Heart left ventricle (tissue), 16 donors: ENCODE data around the gene LCNL1. TPM values are rescaled to one million over a fixed set of nuclear protein-coding genes. Genes with fewer than 3 reads are reported as not detected.

Experiments
- ATAC-seq, 4 donors: fragments of 200-7000 bp; cut with Tn5 transposase; one replicate each; pipeline ENCODE4 v1.9.1; 2020 to 2022; ENCODE audit warnings: moderate library complexity in 4 of 4, mild to moderate bottlenecking in 3 of 4, moderate number of reproducible peaks in 1 of 4
- DNase-seq, 5 donors: peaks; one replicate each; pipeline ENCODE4 v3.0.0-alpha.2; 2020
- H3K27ac ChIP-seq, 12 donors: fragments of 200-600 bp; sonication (generic) in 4 of 12; one replicate each; pipeline versions ENCODE4 v1.5.0 to v1.8.0; 2016 to 2022; ENCODE audit warnings: mild to moderate bottlenecking in 2 of 12
- H3K27me3 ChIP-seq, 9 donors: fragments of 200-600 bp; sonication (generic) in 2 of 9; one replicate each; pipeline versions ENCODE4 v1.5.1 to v1.8.0; 2016 to 2022; ENCODE audit warnings: mild to moderate bottlenecking in 3 of 9
- H3K36me3 ChIP-seq, 9 donors: fragments of 200-600 bp; sonication (generic) in 2 of 9; one replicate each; pipeline versions ENCODE4 v1.5.0 to v1.8.0; 2018 to 2022; ENCODE audit warnings: mild to moderate bottlenecking in 2 of 9
- H3K4me1 ChIP-seq, 12 donors: fragments of 200-600 bp; sonication (generic) in 4 of 12; one replicate each; pipeline versions ENCODE4 v1.5.0 to v1.8.0; 2016 to 2022; ENCODE audit warnings: mild to moderate bottlenecking in 3 of 12
- H3K4me3 ChIP-seq, 12 donors: fragments of 200-600 bp; sonication (generic) in 4 of 12; one replicate each; pipeline versions ENCODE4 v1.5.0 to v1.8.0; 2017 to 2022; ENCODE audit warnings: mild to moderate bottlenecking in 9 of 12, moderate library complexity in 4 of 12
- H3K9me3 ChIP-seq, 12 donors: fragments of 200-600 bp; sonication (generic) in 4 of 12; one replicate each; pipeline versions ENCODE4 v1.5.0 to v1.8.0; 2016 to 2022; ENCODE audit warnings: mild to moderate bottlenecking in 1 of 12
- CTCF ChIP-seq, 12 donors: fragments of 200-600 bp; sonication (generic) in 4 of 12; IDR thresholded peaks; one replicate each; pipeline versions ENCODE4 v1.5.0 to v1.8.0; 2018 to 2022; ENCODE audit warnings: antibody characterized with exemption in 12 of 12, mild to moderate bottlenecking in 5 of 12
- POLR2A ChIP-seq, 2 donors: fragments of 450-650 bp; IDR thresholded peaks; one replicate each; pipeline ENCODE4 v1.6.1; 2017; ENCODE audit warnings: antibody characterized with exemption in 2 of 2, mild to moderate bottlenecking in 2 of 2, moderate library complexity in 2 of 2
- WGBS, 4 donors: extraction: QIAGEN DNeasy Blood & Tissue Kit in 2 of 4; methylation state at CpG; one replicate each; pipeline versions ENCODE4 v1.1.5 to v1.1.7; 2013 to 2018; 5-methylcytosine and 5-hydroxymethylcytosine counted together
- intact Hi-C, 10 donors: fragments of 100-400 bp; cut with DNase I; formaldehyde crosslinking; loops; one replicate each; pipeline versions ENCODE4 v1.11.1 to v1.14.2; 2022
- polyA plus RNA-seq, 2 donors: library from polyadenylated mRNA; stranded (reverse); fragments of 200-250 nt; gene quantifications; one replicate each; pipeline ENCODE4 v1.2.3, GENCODE V29; 2013
- total RNA-seq, 9 donors: library from RNA; depleted of rRNA in 2 of 9; stranded (reverse); fragments of >200 nt in 2 of 9; fragmentation: NEBNext Ultra II Directional in 3 of 9; extraction: Animal tissue kit (Norgen Biotek cat#: 25700) in 3 of 9; gene quantifications; one replicate each; pipeline versions ENCODE4 v1.1.0 to v1.2.4, GENCODE V29; 2016 to 2023
- donor health status: ischemic (EF 13 %, LVEDD 7.1; RV severe dilation, severe dysfunction).
- donor health status: healthy with polysubstance abuse.
- donor health status: DM: no; HTN: yes; CAD: no.
- donor health status: DM: no; HTN: no; CAD: no.
- donor health status: ischemic (EF 25% LVEDD 6.9; RV normal size, moderate dysfunction).
- donor health status: ischemic (EF 25% LVEDD 5.7; RV mildly dilated, moderate dysfunction).
- donor health status: healthy.
- donor health status: DM: yes; HTN: yes; CAD: no.
- donor health status: ischemic (EF 35%, LVEDD 5.7; RV mildly dilated, moderate dysfunction).
- donor health status: nonischemic (EF 11% LVEDD 7.7; RV severe dilation, severe dysfunction).
- donor health status: DM: yes; HTN: yes; CAD: no.
- donor health status: PGD.
- donor health status: ischemic (EF 29% LVEDD 5.4; RV normal size, mild dysfunction).
- donor health status: nonischemic (EF 23%, LVEDD 6.1; RV moderate dilation, normal function).

Gene LCNL1
- total and polyA plus RNA-seq, 11 donors: 0.14 to 14.9 (median 2.7) TPM

- H3K4me3 ChIP-seq: no peak overlapping the region
- H3K4me1 ChIP-seq: peaks cover 4 to 46% (median 28%) of the 10 kb centered on the region in 12 donors
- no peak for TF ChIP-seq POLR2A (IDR thresholded peaks at IDR 0.05)
- H3K27me3 ChIP-seq: no peaks in the 10 kb centered on the region
- no peak for DNase-seq
- H3K36me3 ChIP-seq: no peaks in the 10 kb centered on the region
- no peak overlapping the region for H3K27ac ChIP-seq
- no peaks in the 10 kb centered on the region for H3K9me3 ChIP-seq
- WGBS, 4 donors: 82 to 95% (median 90%) methylated on average over 4 to 12 of the region's 12 CpGs
- no peak for ATAC-seq
- intact Hi-C loops: no loop called here
Measured at GRCh38 chr9:136963751-136964150, 19.0 kb upstream of the LCNL1 start.

- TF ChIP-seq CTCF (IDR thresholded peaks at IDR 0.05): no peak
- TF ChIP-seq POLR2A (IDR thresholded peaks at IDR 0.05): no peak
- DNase-seq (no peak), ATAC-seq (peak in 2 of 4 donors; percentile 8 to 21)
- Histone ChIP-seq H3K9me3 (no peaks in the 10 kb centered on the region), H3K36me3 (no peaks in the 10 kb centered on the region), H3K27ac (no peak overlapping the region), H3K4me1 (peaks cover 4 to 48% (median 28%) of the 10 kb centered on the region in 12 donors), H3K4me3 (no peak overlapping the region), H3K27me3 (no peaks in the 10 kb centered on the region)
- 71 to 83% (median 74%) methylated on average over 11 to 22 of the region's 22 CpGs for WGBS, 4 donors
- intact Hi-C loops: no loop called here
Measured at GRCh38 chr9:136964171-136964689, 18.6 kb upstream of the LCNL1 start.

GRCh38 chr9:136964833-136965422 is 17.9 kb upstream of the LCNL1 start:
- intact Hi-C loops: no loop called here
- Histone ChIP-seq H3K27ac (no peak overlapping the region), H3K4me1 (peaks cover 4 to 49% (median 28%) of the 10 kb centered on the region in 12 donors), H3K36me3 (no peaks in the 10 kb centered on the region), H3K9me3 (no peaks in the 10 kb centered on the region), H3K4me3 (no peak overlapping the region), H3K27me3 (no peaks in the 10 kb centered on the region)
- WGBS, 4 donors: 89 to 93% (median 91%) methylated on average over 26 of the region's 26 CpGs
- DNase-seq (no peak), ATAC-seq (no peak)
- TF ChIP-seq CTCF (IDR thresholded peaks at IDR 0.05) (no peak), POLR2A (IDR thresholded peaks at IDR 0.05) (no peak)

- ATAC-seq (peak in 2 of 4 donors; percentile 8 to 19), DNase-seq (peak in 1 of 5 donors; percentile 24)
- intact Hi-C loops: no loop called here
- Histone ChIP-seq H3K4me3 (peak overlapping the region in 3 of 12 donors; percentile 20 to 26 (median 26)), H3K27ac (no peak overlapping the region), H3K4me1 (peaks cover 4 to 47% (median 27%) of the 10 kb centered on the region in 12 donors), H3K27me3 (no peaks in the 10 kb centered on the region), H3K36me3 (no peaks in the 10 kb centered on the region), H3K9me3 (no peaks in the 10 kb centered on the region)
- WGBS, 4 donors: 27 to 32% (median 30%) methylated on average over 23 of the region's 23 CpGs
- TF ChIP-seq CTCF (IDR thresholded peaks at IDR 0.05) (no peak), POLR2A (IDR thresholded peaks at IDR 0.05) (no peak)
Measured at GRCh38 chr9:136965771-136966484, 16.9 kb upstream of the LCNL1 start.
